NCI-H146 (cell line): ENCODE measurements around the gene SLC17A9.

ENCODE experiments used
- DNase-seq: peaks from one replicate; lab custom pipeline; 2025; lab: John Stamatoyannopoulos, UW

The SLC17A9 gene

GRCh38 chr20:62952373-62952967 lies at the start of gene SLC17A9:
TSS of gene SLC17A9 (plus strand) at chr20:62952709. CDS start at chr20:62952831, 122 bp downstream.
- no peak for DNase-seq

- DNase-seq: no peak
These were observed 49.4 kb upstream of the SLC17A9 start for GRCh38 chr20:62902926-62903615.

GRCh38 chr20:62905536-62906117 lies 46.9 kb upstream of the SLC17A9 start:
- no peak for DNase-seq

GRCh38 chr20:62906209-62906608 lies 46.3 kb upstream of the SLC17A9 start:
- DNase-seq: no peak

- DNase-seq: no peak
These were observed 45.7 kb upstream of the SLC17A9 start for GRCh38 chr20:62906647-62907375.

GRCh38 chr20:62907384-62908317 lies 44.9 kb upstream of the SLC17A9 start:
- no peak for DNase-seq

- peak; percentile 94 for DNase-seq
These were observed 43.3 kb upstream of the SLC17A9 start for GRCh38 chr20:62908971-62909791.

GRCh38 chr20:62910217-62910766 lies 42.2 kb upstream of the SLC17A9 start:
- no peak for DNase-seq

GRCh38 chr20:62910777-62911497 lies 41.6 kb upstream of the SLC17A9 start:
- DNase-seq: no peak

- DNase-seq: no peak
These were observed 40.7 kb upstream of the SLC17A9 start for GRCh38 chr20:62911701-62912280.

GRCh38 chr20:62913043-62913630 lies 39.4 kb upstream of the SLC17A9 start:
- no peak for DNase-seq

- no peak for DNase-seq
These were observed 38.1 kb upstream of the SLC17A9 start for GRCh38 chr20:62914436-62914835.

- DNase-seq: peak; percentile 33
These were observed 37.5 kb upstream of the SLC17A9 start for GRCh38 chr20:62914970-62915457.

- no peak for DNase-seq
These were observed 35.6 kb upstream of the SLC17A9 start for GRCh38 chr20:62916703-62917476.

GRCh38 chr20:62917720-62918119 lies 34.8 kb upstream of the SLC17A9 start:
- no peak for DNase-seq

- no peak for DNase-seq
These were observed 34.4 kb upstream of the SLC17A9 start for GRCh38 chr20:62918147-62918546.

- DNase-seq: no peak
These were observed 33.7 kb upstream of the SLC17A9 start for GRCh38 chr20:62918831-62919230.

- no peak for DNase-seq
These were observed 32.4 kb upstream of the SLC17A9 start for GRCh38 chr20:62920039-62920645.
